Sigmoid colon (tissue), 7 donors: ENCODE data around the gene IWS1. TPM values are rescaled to one million over a fixed set of nuclear protein-coding genes. Genes with fewer than 3 reads are reported as not detected.
A peak's percentile ranks its signal among the peaks of the same experiment; 100 is the strongest.

Source experiments
- DNase-seq: peaks from one replicate; pipeline ENCODE4 v3.0.0-alpha.2; 2019
- H3K27ac ChIP-seq, 4 donors: fragments of 200-600 bp; sonication (generic); one replicate each; pipeline ENCODE4 v1.5.1; 2016 to 2019; ENCODE audit warnings: mild to moderate bottlenecking in 1 of 4
- H3K27me3 ChIP-seq, 3 donors: fragments of 200-600 bp; sonication (generic); one replicate each; pipeline ENCODE4 v1.5.1; 2019; ENCODE audit warnings: mild to moderate bottlenecking in 1 of 3
- H3K36me3 ChIP-seq, 4 donors: fragments of 200-600 bp; sonication (generic); one replicate each; pipeline ENCODE4 v1.5.1; 2016 to 2019
- H3K4me1 ChIP-seq, 4 donors: fragments of 200-600 bp; sonication (generic); one replicate each; pipeline ENCODE4 v1.5.1; 2017 to 2019
- H3K4me3 ChIP-seq, 4 donors: fragments of 200-600 bp; sonication (generic); one replicate each; pipeline ENCODE4 v1.5.1; 2017 to 2019; ENCODE audit warnings: mild to moderate bottlenecking in 2 of 4, moderate library complexity in 1 of 4
- H3K9me3 ChIP-seq, 4 donors: fragments of 200-600 bp in 3 of 4; sonication (generic) in 3 of 4; one replicate each; pipeline versions ENCODE4 v1.5.1 to v1.6.1; 2013 to 2019
- EP300 ChIP-seq, 4 donors: sonication (generic); formaldehyde crosslinking; IDR thresholded peaks; one replicate each; pipeline ENCODE4 v1.6.1; 2017; ENCODE audit warnings: antibody characterized with exemption in 4 of 4
- POLR2A ChIP-seq, 2 donors: fragments of 450-650 bp; IDR thresholded peaks; one replicate each; pipeline ENCODE4 v1.6.1; 2016; ENCODE audit warnings: antibody characterized with exemption in 2 of 2, mild to moderate bottlenecking in 2 of 2, moderate library complexity in 2 of 2
- POLR2AphosphoS5 ChIP-seq, 4 donors: sonication (generic); formaldehyde crosslinking; IDR thresholded peaks; one replicate each; pipeline ENCODE4 v1.6.1; 2017; ENCODE audit warnings: antibody characterized with exemption in 4 of 4
- WGBS, 2 donors: extraction: QIAGEN DNeasy Blood & Tissue Kit; methylation state at CpG; one replicate each; pipeline ENCODE4 v1.1.7; 2013; 5-methylcytosine and 5-hydroxymethylcytosine counted together
- intact Hi-C: fragments of 100-400 bp; cut with DNase I; formaldehyde crosslinking; loops from one replicate; pipeline ENCODE4 v1.15.1; 2023
- polyA plus RNA-seq, 3 donors: library from polyadenylated mRNA; stranded (reverse); fragments of 200-250 nt; gene quantifications; one replicate each; pipeline ENCODE4 v1.2.3, GENCODE V29; 2013
- total RNA-seq, 4 donors: library from RNA; depleted of rRNA; stranded (reverse); fragments of >200 nt; gene quantifications; one replicate each; pipeline ENCODE4 v1.1.0, GENCODE V29; 2016
- TF ChIP-seq, protein P1 (sequence below), 4 experiments: fragments of 450-650 bp in 3 of 4; fragments of 200-600 bp in 1 of 4; IDR thresholded peaks; one replicate each; pipeline ENCODE4 v1.5.1; 2016 to 2019; ENCODE audit warnings: antibody characterized with exemption in 4 of 4, mild to moderate bottlenecking in 3 of 4, moderate library complexity in 2 of 4
- donor health status: healthy with polysubstance abuse.
- donor health status: Bipolar disorder and iron deficiency.
- donor health status: healthy.

Gene IWS1
- total and polyA plus RNA-seq, 7 donors: 28.1 to 47.9 (median 31.2) TPM

DNA sequence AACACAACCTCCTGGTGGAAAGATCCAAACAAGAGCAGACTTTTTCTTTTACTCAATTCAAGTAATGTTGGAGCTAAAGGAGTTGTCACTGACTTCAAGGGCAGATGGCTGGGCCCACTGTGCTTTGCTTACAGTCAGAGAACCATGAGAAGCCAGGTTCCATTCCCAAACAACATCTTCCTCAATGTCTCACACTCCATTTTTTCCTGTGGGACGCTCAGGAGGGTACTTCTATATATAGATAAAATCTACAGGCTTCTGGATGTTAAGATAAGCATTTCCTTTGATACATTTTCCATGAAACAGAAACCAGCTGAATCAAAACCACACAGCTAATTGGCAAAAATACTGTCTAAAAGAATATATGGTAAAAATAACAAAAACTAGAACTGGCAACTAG is 14.4 kb downstream of the IWS1 start:
- Histone ChIP-seq H3K9me3 (no peaks in the 10 kb centered on the region), H3K27ac (no peak overlapping the region), H3K4me1 (peaks cover 0 to 60% (median 49%) of the 10 kb centered on the region in 4 donors), H3K4me3 (no peak overlapping the region), H3K27me3 (no peaks in the 10 kb centered on the region), H3K36me3 (peaks cover 0 to 7% (median 3%) of the 10 kb centered on the region in 4 donors)
- intact Hi-C loops: no loop called here
- TF ChIP-seq, protein P1, sequence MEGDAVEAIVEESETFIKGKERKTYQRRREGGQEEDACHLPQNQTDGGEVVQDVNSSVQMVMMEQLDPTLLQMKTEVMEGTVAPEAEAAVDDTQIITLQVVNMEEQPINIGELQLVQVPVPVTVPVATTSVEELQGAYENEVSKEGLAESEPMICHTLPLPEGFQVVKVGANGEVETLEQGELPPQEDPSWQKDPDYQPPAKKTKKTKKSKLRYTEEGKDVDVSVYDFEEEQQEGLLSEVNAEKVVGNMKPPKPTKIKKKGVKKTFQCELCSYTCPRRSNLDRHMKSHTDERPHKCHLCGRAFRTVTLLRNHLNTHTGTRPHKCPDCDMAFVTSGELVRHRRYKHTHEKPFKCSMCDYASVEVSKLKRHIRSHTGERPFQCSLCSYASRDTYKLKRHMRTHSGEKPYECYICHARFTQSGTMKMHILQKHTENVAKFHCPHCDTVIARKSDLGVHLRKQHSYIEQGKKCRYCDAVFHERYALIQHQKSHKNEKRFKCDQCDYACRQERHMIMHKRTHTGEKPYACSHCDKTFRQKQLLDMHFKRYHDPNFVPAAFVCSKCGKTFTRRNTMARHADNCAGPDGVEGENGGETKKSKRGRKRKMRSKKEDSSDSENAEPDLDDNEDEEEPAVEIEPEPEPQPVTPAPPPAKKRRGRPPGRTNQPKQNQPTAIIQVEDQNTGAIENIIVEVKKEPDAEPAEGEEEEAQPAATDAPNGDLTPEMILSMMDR (IDR thresholded peaks at IDR 0.05): no peak
- DNase-seq: no peak
- 68 to 86% methylated on average over 1 of the region's 1 CpG for WGBS, 2 donors

DNA sequence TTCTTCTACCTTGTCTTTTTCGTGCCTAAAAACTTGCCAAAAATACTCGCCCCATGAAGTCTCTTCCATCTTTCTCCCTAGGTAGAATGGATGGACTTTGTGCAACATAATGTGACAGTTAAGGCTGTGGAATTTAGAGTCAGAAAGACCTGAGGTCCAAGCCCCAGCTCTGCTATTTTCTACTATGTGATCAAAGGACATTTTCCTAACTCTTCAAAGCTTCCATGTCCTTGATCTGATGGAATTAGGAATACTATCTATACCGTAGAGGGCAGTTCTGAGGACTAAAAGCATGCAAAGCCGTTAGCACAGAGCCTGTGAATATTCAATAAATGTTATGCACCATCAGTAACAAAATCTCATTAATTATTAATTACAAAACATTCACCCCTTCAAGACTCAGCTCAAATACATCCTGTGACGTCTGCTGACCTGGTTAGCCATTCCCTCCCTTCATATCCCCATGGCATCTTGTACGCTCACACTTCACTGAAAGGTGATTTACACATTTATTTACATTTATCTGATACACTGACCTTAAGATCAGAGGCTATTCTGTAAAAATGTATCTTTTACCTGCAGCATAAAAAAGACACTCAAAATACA is 15.1 kb downstream of the IWS1 start:
- WGBS, 2 donors: 87 to 91% methylated on average over 6 of the region's 6 CpGs
- DNase-seq: no peak
- H3K4me1 ChIP-seq: peaks cover 0 to 62% (median 47%) of the 10 kb centered on the region in 4 donors
- H3K27ac ChIP-seq: peak overlapping the region in 2 of 4 donors; percentile 67 to 69
- no peak overlapping the region for H3K4me3 ChIP-seq
- TF ChIP-seq POLR2AphosphoS5 (IDR thresholded peaks at IDR 0.05) (no peak), POLR2A (IDR thresholded peaks at IDR 0.05) (no peak), EP300 (IDR thresholded peaks at IDR 0.05) (no peak)
- TF ChIP-seq, protein P1 (IDR thresholded peaks at IDR 0.05): no peak
- peaks cover 0 to 7% (median 3%) of the 10 kb centered on the region in 4 donors for H3K36me3 ChIP-seq
- intact Hi-C loops: no loop called here
- H3K9me3 ChIP-seq: no peaks in the 10 kb centered on the region
- H3K27me3 ChIP-seq: no peaks in the 10 kb centered on the region

DNA sequence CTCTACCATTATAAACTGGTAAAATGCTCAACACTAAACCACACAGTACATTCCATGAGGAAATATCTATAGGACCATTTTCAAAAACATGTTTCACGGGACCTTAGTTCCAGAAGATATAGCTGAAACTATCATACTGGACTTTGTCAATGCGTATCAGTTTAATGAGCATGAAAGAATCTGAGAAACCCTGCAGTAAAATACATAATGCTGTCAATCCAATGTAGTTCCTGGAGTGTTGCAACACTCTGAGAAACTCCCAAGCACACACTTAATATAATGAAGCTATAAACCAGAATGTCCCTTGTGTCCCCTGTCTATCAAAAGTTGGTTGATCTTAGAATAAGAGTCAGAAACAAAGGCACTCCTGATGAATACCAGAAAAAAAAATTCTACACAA is 16.2 kb downstream of the IWS1 start:
- H3K4me3 ChIP-seq: no peak overlapping the region
- intact Hi-C loops: no loop called here
- no peak for TF ChIP-seq EP300 (IDR thresholded peaks at IDR 0.05)
- no peak for TF ChIP-seq POLR2AphosphoS5 (IDR thresholded peaks at IDR 0.05)
- TF ChIP-seq, protein P1 (IDR thresholded peaks at IDR 0.05): no peak
- TF ChIP-seq POLR2A (IDR thresholded peaks at IDR 0.05): no peak

DNA sequence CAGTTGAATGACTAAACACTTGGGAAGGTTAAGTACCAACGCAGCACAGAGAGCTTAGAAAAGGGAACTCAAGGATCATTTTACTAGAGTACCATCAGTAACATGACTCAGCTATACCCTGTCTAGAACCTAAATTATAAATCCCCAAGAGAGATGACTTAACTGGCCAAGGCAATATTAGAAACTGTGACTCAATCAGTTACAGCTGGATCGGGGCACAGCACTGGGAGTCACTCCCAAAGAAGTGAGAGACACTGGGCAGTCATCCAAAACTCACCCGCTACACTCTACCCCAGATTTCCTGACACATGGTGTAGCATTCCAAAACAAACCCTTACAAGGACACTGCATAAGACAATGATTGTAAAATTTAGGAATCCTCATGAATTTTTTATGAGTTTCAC is 17.7 kb downstream of the IWS1 start:
- Histone ChIP-seq H3K4me3 (no peak overlapping the region), H3K27ac (peak overlapping the region; percentile 64 to 71 (median 68)), H3K36me3 (peaks cover 12 to 22% (median 15%) of the 10 kb centered on the region in 4 donors), H3K27me3 (no peaks in the 10 kb centered on the region), H3K4me1 (peaks cover 0 to 44% (median 30%) of the 10 kb centered on the region in 4 donors), H3K9me3 (no peaks in the 10 kb centered on the region)
- WGBS, 2 donors: 8 to 28% methylated on average over 3 of the region's 3 CpGs
- intact Hi-C loops: no loop called here
- peak; percentile 85 for DNase-seq
- TF ChIP-seq POLR2A (IDR thresholded peaks at IDR 0.05) (no peak), EP300 (IDR thresholded peaks at IDR 0.05) (peak in 1 of 4 donors; percentile 50), POLR2AphosphoS5 (IDR thresholded peaks at IDR 0.05) (peak in 3 of 4 donors; percentile 46 to 73 (median 49))

More for the DNA sequence above, 16.2 kb downstream of the IWS1 start:
- H3K4me1 ChIP-seq: peaks cover 0 to 54% (median 37%) of the 10 kb centered on the region in 4 donors
- H3K9me3 ChIP-seq: no peaks in the 10 kb centered on the region
- no peaks in the 10 kb centered on the region for H3K27me3 ChIP-seq
- WGBS, 2 donors: 18 to 76% methylated on average over 2 of the region's 2 CpGs
- DNase-seq: no peak
- peak overlapping the region in 3 of 4 donors; percentile 67 to 71 (median 69) for H3K27ac ChIP-seq
- H3K36me3 ChIP-seq: peaks cover 4 to 11% (median 9%) of the 10 kb centered on the region in 4 donors

DNA sequence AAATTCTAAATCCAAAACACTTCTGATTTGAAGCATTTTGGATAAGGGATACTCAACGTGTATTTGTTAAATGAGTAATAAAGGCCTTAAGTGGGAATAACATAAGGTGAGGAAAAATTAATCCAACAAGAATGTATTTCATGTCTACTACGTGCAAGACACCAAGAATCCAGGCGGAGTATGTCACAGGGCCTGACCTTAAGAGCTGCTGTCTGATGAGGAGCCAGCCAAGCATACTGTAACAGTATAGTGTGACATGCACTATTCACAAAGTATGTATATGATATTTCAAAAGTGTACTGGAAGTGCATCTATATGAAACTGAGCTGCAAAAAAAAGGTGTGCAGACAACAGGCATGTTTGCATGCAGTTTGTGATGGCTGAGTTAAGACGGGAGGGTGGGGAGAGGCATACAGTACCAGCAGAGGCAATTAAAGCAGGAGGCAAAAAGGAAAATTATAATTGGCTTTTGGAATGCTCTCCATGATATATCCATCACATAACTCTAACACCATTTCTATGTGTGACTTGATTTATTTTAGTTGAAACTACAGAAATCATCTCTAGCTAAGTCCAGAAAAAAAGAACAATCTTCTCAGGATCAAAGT is 18.2 kb downstream of the IWS1 start:
- WGBS, 2 donors: 74 to 87% methylated on average over 4 of the region's 4 CpGs
- Histone ChIP-seq H3K36me3 (peaks cover 13 to 27% (median 16%) of the 10 kb centered on the region in 4 donors), H3K9me3 (no peaks in the 10 kb centered on the region), H3K4me3 (no peak overlapping the region), H3K27ac (peak overlapping the region; percentile 64 to 71 (median 68)), H3K4me1 (peaks cover 0 to 44% (median 30%) of the 10 kb centered on the region in 4 donors), H3K27me3 (no peaks in the 10 kb centered on the region)
- DNase-seq: no peak
- no peak for TF ChIP-seq POLR2AphosphoS5 (IDR thresholded peaks at IDR 0.05)
- no peak for TF ChIP-seq EP300 (IDR thresholded peaks at IDR 0.05)
- TF ChIP-seq, protein P1 (IDR thresholded peaks at IDR 0.05): no peak
- TF ChIP-seq POLR2A (IDR thresholded peaks at IDR 0.05): no peak
- intact Hi-C loops: no loop called here
